Caki2 (cell line): Measurements from ENCODE around the gene LYST. TPM values are rescaled to one million over a fixed set of nuclear protein-coding genes. Genes with fewer than 3 reads are reported as not detected.
"Not testable (repeated sequence)": the region's sequence is repeated elsewhere in the genome, so short reads cannot be mapped to it uniquely, and the experiment has no call there.

ENCODE experiments used
- DNase-seq: peaks from one replicate; pipeline ENCODE4 v3.0.0-alpha.2; 2015; ENCODE audit warnings: low read depth
- in situ Hi-C: cut with HindIII; loops from 2 replicates; pipeline ENCODE4 v1.10.0; 2016; ENCODE audit warnings: low sequenced_read_pairs, low pct_unique_long_range_greater_than_20kb, mixed read lengths
- total RNA-seq: library from RNA; depleted of rRNA; stranded (reverse); fragments of >200 nt; shearing (Covaris generic); gene quantifications from 2 replicates; pipeline ENCODE4 v1.2.3, GENCODE V29; 2014; ENCODE audit warnings: low replicate concordance

The LYST gene
- total RNA-seq, 1 experiment from 2014 or later, result 11.7 TPM

GRCh38 chr1:235640580-235640979 is 226.1 kb downstream of the LYST start:
- no peak for DNase-seq
- in situ Hi-C loops, result no loop called here

DNA sequence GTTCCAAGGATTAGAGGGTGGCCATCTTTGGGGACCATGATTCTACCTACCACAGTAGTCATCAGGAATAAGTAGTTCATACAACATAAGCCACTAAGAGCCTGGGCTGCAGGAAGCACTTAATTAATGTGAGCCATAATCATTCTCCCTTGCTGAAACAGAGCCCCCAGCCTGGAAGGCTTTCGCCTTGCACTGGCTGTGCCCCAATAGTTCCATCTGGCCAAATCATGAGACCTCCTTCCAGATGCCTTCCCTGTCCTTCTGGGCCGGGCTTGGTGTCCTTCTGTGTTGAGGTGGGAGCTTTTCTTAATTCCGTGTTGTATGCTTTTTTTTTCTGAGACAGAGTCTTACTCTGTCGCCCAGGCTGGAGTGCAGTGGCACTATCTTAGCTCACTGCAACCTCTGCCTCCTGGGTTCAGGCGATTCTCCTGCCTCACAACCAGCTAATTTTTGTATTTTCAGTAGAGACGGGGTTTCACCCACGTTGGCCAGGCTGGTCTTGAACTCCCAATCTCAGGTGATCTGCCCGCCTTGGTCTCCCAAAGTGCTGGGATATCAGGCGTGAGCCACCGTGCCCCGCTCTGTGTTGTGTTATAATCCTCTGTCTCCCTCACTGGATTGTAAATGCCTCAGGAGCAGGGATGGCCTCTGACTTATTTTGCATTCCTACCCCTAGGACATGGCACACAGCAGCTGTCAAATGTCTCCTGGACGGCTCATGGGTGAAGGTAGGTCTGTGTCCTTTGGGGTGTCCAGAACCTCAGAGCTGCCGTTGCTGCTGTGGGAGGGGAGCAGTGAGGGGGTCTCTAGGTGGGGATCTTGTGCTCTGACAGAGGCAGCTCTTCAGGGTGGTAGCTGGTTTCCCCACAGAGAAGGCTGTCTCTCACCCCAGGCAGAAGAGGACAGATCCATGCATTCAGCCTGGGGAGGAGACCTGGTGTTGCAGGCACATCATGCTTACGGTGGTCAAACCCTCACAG is 227.2 kb downstream of the LYST start:
- no peak for DNase-seq
- in situ Hi-C loops, result no loop called here

DNA sequence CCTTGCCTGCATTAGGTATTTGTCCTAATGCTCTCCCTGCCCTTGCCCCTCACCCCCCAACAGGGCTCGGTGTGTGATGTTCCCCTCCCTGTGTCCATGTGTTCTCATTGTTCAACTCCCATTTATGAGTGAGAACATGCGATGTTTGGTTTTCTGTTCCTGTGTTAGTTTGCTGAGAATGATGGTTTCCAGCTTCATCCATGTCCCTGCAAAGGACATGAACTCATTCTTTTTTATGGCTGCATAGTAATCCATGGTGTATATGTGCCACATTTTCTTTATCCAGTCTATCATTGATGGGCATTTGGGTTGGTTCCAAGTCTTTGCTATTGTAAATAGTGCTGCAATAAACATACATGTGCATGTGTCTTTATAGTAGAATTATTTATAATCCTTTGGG is 228.1 kb downstream of the LYST start:
- in situ Hi-C loops, result not testable (repeated sequence)

DNA sequence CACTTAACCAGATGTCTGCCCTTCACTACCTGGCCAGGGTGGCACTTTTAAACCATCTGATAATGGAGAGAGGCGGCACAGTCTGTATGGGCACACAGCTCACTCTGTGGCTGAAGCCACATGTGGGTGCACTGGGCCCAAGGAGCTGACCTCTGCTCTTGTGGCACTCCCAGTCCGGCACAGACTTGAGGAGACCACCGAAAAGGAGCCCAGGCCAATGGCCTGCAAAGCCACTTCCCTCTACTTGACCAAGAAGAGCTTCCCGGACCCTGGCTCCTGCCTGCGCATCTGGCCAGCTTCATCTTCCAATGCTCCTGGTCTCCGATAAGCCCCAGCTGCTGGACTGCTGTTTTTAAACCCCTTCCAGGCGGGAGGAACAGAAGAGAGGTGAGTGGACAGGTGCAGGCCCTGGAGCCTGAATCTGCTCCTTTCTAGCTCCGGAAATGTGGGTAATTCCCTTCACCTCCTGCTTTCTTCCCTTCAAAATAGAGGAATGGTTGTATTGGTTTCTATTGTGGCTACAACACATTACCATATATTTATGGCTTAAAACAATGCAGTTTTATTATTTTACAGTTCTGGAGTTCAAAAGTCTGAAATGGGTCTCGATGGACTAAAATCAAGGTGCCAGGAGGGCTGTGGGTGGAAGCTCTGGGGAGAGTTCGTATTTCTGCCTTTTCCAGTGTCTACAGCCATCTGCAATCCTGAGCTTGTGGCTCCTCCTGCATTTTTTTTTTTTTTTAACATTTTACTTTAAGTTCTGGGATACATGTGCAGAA is 228.8 kb downstream of the LYST start:
- no peak for DNase-seq
- in situ Hi-C loops, result no loop called here

More for the DNA sequence above, 228.1 kb downstream of the LYST start:
- DNase-seq, result not testable (repeated sequence)

- DNase-seq, result no peak
- in situ Hi-C loops, result no loop called here
These were observed 230.6 kb downstream of the LYST start for GRCh38 chr1:235635938-235636662.

DNA sequence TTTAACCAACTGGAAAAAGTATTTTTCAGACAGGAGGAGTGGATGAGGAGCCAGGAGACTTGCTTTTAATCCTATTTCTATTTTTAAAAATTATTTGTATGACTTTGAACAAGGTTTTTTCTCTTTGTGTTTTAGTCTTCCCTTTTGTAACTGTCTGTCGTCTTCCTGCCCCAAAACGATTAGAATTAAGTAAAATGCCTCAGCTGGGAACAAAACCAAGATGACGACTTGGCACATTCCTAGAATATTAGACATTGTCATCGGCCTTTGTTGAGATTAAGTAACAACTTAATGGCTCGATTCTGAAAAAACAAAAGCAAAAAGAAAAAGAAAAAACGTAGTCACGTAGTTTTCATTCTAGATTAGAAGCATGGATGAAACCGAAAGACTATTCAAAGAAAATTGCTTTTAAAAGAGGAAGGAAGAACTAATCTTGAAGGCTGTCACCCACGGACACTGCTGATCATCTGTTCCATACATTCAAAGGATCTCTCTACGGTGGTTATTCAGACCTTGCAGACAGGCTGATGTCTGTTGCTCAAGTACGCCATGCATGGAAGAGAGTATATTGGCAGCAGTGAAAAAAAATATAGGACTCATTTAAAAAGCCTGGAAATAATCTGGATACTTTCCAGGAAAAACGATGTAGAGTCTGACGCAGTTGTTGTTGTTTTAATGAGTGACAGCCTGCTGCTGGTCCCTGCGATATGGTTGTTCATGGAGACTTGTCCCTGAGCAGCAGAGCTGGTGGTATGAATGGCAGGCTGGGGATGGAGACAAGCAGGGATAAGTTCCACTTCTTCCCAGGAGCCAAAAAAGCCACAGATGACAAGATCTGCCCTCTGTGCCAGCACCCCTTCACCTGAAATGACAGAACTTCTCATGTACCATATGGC is 234.0 kb downstream of the LYST start:
- DNase-seq, result peak; percentile 51
- in situ Hi-C loops, result no loop called here

GRCh38 chr1:235631816-235632215 is 234.9 kb downstream of the LYST start:
- in situ Hi-C loops, result no loop called here
- DNase-seq, result no peak

- no peak for DNase-seq
- in situ Hi-C loops, result no loop called here
These were observed 238.2 kb downstream of the LYST start for GRCh38 chr1:235628316-235629005.

- no peak for DNase-seq
- in situ Hi-C loops, result no loop called here
These were observed 240.9 kb downstream of the LYST start for GRCh38 chr1:235625831-235626230.

- no peak for DNase-seq
- in situ Hi-C loops, result no loop called here
These were observed 241.4 kb downstream of the LYST start for GRCh38 chr1:235625340-235625739.

DNA sequence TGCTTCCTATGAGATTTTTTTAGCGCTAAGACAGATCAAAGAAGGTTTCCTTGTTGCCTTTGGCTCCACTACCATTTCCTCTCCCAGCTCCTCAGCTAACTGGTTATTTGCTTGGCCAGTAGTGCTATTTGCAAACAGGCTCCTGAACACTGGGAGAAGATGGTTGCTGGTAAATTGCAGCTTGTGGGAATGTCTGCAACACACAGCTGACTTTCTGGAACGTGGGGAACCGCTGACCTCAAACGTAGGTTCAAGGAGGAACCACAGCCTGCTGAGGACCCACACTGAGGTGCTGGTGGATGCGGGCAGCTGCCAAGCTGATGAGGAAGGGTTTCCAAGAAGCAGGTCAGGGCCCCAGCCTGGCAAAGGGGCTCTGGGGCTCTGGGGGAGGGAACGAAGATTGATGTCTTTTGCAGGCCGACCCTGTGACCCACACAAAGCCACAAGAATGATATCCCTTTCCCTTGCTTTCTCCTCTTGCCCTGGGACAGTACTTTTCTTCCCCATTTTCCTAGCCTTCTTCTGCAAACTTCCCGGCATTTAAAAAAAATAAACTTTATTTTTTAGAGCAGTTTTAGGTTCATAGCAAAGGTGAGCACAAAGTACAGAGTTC is 241.9 kb downstream of the LYST start:
- in situ Hi-C loops, result no loop called here
- no peak for DNase-seq

DNA sequence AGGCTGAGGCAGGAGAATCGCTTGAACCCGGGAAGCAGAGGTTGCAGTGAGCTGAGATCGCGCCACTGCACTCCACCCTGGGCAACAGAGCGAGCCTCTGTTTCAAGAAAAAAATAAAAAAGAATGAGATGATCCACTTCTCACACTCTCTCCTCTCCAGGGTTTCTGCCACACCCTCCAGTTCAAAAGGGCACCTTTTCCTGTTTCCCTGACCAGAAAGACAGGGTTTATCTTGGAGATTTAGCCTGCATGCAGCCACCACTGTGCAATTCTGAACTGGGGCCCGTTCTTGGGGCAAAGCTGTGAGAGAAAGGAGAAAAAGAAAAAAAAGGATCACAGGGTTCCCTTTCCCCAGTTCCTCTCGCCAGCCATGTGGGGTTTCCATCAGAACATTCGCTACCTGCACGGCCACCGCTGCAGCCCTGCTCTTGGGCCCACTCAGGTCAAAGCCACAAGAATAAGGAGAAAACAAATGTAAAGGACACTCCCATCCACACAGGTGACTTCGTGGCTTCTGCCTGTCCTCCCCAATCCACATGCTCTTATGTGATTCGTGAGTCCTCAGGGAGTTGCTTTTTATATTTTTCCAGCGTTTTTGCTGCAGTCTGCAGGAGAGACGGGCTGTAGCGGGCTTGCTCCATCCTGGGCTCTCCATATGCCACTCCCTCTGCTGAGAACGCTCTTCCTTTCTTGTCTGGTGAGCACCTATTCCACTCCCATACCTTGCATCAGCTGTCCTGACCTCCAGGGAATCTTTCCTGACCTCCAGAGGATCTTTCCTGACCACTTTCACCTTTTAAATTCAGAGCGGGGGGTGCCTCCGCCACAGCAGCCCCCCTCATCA is 243.5 kb downstream of the LYST start:
- in situ Hi-C loops, result no loop called here
- no peak for DNase-seq

- in situ Hi-C loops, DNase-seq: not testable (repeated sequence)
These were observed 247.6 kb downstream of the LYST start for GRCh38 chr1:235619149-235619548.

DNA sequence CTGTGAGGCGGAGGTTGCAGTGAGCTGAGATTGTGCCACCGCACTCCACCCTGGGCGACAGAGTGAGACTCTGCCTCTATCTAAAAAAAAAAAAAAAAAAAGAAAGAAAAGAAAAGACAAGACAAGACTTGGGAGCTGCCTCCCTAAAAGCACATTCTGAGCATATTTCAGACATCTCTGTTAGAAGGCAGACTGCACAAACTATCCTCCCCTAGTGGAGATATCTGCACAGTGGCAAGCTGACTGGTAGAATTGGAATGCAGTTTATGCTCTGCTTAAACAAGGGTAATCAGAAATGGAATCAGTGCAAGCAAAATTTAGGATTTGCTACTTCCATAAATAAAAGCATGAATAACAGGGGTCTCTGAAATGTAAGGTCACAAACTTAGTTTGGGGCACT is 248.9 kb downstream of the LYST start:
- no peak for DNase-seq
- in situ Hi-C loops, result no loop called here

DNA sequence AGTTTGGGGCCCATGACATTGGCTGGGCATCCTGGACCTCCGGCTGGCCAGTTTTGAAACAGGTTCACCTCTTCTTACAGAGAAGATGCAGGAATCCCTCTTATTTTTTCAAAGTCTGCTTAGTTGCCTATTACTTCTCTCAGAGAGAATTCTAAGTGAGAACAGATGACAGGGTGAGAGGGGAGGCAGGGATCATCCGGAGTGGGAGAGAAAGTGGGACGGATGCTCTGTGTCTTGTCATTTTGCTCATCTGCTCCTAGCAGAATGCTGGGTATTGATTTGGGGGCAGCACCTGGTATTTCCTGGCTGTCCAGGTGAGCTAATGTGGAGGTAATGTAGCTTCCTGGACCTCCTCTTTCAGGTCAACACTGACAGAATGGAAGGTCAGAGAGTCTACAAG is 249.6 kb downstream of the LYST start:
- in situ Hi-C loops, result no loop called here
- no peak for DNase-seq

- DNase-seq, result no peak
- in situ Hi-C loops, result no loop called here
These were observed 252.2 kb downstream of the LYST start for GRCh38 chr1:235614442-235614954.
